LNCAP (cell line): ENCODE results near the gene RARA.

Experiments used
- TF ChIP-seq, protein P1 (sequence below): fragments of 450-650 bp; IDR thresholded peaks from 2 replicates; pipeline ENCODE4 v1.5.1; 2017; ENCODE audit warnings: mild to moderate bottlenecking

RARA gene

DNA sequence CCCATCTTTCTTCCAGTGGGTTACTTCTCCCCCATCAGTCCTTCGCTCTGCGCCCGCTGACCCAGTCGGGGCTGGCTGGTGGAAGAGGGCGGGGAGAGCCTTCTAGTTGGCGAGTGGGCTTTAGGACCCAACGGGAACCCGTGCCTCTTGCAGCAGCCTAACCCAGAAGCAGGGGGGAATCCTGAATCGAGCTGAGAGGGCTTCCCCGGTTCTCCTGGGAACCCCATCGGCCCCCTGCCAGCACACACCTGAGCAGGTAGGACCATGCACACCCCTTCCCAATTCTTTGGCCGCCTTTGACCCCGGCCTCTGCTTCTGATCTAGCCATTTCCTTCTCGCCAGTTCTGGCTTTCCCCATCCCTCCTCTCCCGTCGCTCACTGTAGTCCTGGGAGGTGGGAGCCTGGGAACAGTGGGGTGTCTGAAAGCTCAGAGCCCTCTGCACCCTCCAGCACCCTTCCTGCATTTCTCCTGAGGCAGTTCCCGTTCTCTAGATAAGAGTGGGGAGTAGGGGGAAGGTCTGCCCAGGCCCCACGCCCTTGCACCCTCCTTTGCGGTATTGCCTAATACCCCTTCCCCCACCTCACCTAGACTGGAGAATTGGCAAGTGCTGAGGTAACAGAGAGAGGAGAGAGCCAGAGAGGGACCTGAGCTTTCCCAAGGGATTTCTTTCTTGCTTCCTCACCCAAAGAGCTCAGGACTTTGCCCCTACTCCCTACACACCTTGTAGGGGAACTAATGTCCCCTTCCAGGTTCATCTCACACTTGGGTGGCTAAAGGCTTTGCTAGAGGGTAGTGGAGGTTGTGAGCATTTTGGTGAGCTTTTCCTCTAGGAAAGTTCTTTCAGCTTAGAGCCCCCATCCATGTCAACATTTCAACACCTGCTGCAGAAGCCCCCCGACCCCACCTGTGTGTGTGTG is at the start of gene RARA:
Gene RARA (plus strand): TSS at position 150 of the 918 bp plus-strand sequence. CDS start 22,039 bp downstream, outside the sequence.
- TF ChIP-seq, protein P1, sequence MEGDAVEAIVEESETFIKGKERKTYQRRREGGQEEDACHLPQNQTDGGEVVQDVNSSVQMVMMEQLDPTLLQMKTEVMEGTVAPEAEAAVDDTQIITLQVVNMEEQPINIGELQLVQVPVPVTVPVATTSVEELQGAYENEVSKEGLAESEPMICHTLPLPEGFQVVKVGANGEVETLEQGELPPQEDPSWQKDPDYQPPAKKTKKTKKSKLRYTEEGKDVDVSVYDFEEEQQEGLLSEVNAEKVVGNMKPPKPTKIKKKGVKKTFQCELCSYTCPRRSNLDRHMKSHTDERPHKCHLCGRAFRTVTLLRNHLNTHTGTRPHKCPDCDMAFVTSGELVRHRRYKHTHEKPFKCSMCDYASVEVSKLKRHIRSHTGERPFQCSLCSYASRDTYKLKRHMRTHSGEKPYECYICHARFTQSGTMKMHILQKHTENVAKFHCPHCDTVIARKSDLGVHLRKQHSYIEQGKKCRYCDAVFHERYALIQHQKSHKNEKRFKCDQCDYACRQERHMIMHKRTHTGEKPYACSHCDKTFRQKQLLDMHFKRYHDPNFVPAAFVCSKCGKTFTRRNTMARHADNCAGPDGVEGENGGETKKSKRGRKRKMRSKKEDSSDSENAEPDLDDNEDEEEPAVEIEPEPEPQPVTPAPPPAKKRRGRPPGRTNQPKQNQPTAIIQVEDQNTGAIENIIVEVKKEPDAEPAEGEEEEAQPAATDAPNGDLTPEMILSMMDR, result no peak

DNA sequence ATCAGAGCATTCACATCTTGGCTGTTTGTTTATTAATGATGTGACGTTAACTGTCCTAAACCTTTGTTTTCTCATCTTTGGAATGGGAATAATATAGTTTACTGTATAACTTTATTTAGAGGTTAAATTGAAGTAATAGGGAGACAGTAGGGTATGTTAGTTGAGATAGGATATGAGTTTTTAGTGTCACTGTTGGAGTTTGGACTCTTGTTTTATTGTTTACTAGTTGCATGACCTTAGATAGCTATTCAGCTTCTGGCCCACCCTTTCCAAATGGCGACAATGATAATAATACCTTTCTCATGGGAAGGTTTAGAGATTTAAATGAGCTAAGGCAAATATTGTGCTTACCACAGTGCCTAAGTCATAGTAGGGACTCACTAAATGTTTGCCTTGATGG is 49.5 kb upstream of the RARA start:
- TF ChIP-seq, protein P1, result no peak

DNA sequence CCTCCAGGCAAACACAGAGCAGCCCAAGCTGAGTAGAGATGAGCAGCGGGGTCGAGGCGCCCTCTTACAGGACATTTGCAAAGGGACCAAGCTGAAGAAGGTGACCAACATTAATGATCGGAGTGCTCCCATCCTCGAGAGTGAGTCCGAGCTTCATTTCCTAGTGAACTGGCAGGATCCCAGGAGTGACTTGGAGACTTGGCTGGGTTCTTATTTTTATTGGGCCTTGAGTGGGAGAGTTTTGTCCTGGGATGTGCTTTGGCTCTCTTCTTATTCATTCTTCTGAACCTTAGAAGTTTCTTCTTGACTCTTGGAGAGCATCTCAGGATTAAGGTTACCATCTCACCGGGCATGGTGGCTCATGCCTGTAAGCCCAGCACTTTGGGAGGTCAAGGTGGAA is 48.5 kb upstream of the RARA start:
- TF ChIP-seq, protein P1, result no peak

DNA sequence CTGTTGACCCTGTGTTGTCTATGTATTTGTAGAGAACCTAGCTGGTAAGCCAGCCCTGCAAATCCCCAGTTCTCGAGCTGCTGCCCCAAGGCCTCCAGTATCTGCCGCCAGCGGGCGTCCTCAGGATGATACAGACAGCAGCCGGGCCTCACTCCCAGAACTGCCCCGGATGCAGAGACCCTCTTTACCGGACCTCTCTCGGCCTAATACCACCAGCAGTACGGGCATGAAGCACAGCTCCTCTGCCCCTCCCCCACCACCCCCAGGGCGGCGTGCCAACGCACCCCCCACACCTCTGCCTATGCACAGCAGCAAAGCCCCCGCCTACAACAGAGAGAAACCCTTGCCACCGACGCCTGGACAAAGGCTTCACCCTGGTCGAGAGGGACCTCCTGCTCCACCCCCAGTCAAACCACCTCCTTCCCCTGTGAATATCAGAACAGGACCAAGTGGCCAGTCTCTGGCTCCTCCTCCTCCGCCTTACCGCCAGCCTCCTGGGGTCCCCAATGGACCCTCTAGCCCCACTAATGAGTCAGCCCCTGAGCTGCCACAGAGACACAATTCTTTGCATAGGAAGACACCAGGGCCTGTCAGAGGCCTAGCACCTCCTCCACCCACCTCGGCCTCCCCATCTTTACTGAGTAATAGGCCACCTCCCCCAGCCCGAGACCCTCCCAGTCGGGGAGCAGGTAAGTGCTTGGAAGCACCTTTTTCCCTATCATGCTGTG is 44.4 kb upstream of the RARA start:
- TF ChIP-seq, protein P1, result no peak

DNA sequence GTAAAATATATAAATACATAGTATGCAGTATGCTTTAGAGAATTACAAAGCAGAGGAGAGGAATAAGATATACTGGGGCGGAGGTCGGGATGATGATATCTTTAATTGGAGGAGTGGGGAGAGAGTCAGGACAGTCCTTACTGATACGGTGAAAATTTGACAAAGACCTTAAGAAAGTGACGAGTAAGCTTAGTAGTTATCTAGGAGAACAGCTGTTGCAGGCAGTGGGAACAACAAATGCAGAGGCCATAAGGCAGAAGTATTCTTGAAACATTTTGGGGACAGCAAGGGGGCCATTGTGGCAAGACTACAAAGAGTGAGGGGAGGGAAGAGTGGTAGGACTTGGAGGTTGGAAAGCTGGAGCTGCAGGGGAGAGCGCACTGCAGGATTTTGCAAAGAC is 43.6 kb upstream of the RARA start:
- TF ChIP-seq, protein P1, result no peak

DNA sequence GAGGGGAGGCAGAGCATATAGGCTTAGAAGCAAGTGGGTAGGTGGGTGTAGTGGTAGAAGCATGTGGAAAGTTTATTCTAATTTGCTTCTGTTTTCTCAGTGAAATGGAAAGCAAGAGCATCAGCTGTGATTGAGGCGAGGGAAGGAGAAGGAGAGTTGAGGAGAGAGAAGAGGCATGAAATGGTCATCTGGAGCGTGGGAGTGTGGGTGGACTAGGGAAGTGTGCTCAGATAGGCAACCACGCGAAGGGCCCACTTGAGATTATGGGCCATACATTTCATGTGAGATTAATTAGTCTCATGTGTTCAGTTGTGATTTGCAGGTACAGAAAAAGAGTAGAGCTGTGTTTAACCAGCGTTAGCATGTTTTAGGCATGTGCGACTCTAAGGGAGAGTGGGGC is 42.1 kb upstream of the RARA start:
- TF ChIP-seq, protein P1, result no peak

DNA sequence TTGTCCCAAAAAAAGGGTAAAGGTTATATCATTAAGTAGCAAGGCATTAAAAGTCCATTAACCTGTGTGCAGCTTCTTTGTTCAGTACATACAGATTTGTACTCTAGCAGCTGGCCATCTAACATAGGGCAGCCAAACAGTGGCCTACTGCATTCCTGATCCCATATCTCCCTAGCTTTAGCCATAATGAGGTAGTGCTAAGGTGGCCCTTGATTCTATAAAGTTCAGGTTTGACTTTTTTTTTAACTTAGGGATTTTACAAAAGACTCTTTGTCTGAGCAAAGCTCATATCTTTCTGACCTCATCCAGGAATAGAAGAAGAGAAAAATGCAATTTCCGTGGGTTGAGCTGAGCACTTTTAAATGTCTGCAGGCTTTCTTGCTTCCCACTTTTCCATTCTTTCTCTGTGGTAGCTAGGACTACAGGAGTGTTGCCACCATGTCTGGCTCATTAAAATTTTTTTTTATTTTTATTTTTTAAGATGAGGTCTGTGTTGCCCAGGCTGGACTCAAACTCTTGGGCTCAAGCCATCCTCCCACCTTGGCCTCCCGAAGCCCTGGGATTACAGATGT is 40.8 kb upstream of the RARA start:
- TF ChIP-seq, protein P1, result no peak
